Glutamatergic neuron (in vitro differentiated cells): ENCODE results near the gene FAM53A. TPM values are rescaled to one million over a fixed set of nuclear protein-coding genes. Genes with fewer than 3 reads are reported as not detected.

Source experiments
- DNase-seq: peaks from one replicate; pipeline ENCODE4 v3.0.0; 2022
- H3K27ac Mint-ChIP-seq: one replicate; pipeline ENCODE4 v1.8.0; 2020; ENCODE audit warnings: mild to moderate bottlenecking, mixed read lengths, inconsistent platforms; ENCODE audit not compliant: unreplicated experiment
- H3K27me3 Mint-ChIP-seq: one replicate; pipeline ENCODE4 v1.8.0; 2020; ENCODE audit warnings: mild to moderate bottlenecking, moderate library complexity, mixed read lengths, inconsistent platforms; ENCODE audit not compliant: unreplicated experiment
- H3K36me3 Mint-ChIP-seq: one replicate; pipeline ENCODE4 v1.8.0; 2020; ENCODE audit warnings: mild to moderate bottlenecking, mixed read lengths, inconsistent platforms; ENCODE audit not compliant: unreplicated experiment
- H3K4me1 Mint-ChIP-seq: one replicate; pipeline ENCODE4 v1.8.0; 2020; ENCODE audit warnings: mild to moderate bottlenecking, low read depth, mixed read lengths, inconsistent platforms; ENCODE audit not compliant: unreplicated experiment
- H3K4me3 Mint-ChIP-seq: one replicate; pipeline ENCODE4 v1.8.0; 2020; ENCODE audit warnings: mild to moderate bottlenecking, mixed read lengths, inconsistent platforms; ENCODE audit not compliant: unreplicated experiment
- H3K9me3 Mint-ChIP-seq: one replicate; pipeline ENCODE4 v1.8.0; 2020; ENCODE audit warnings: mild to moderate bottlenecking, moderate library complexity, mixed read lengths, inconsistent platforms; ENCODE audit not compliant: unreplicated experiment
- total RNA-seq: library from RNA; stranded (reverse); fragmentation: NEBNext Ultra II Directional; extraction: Animal tissue kit (Norgen Biotek cat#: 25700); gene quantifications from one replicate; pipeline ENCODE4 v1.2.1, GENCODE V29; 2021; ENCODE audit not compliant: unreplicated experiment
- TF ChIP-seq, protein P1 (sequence below): fragments of 200-600 bp; sonication (generic); IDR thresholded peaks from one replicate; pipeline ENCODE4 v1.5.0; 2021; ENCODE audit not compliant: partially characterized antibody, unreplicated experiment

The FAM53A gene
- total RNA-seq, 1 donor from 2014 or later = 1.1 TPM

GRCh38 chr4:1635464-1635863, 48.6 kb downstream of the FAM53A start:
- no peak for DNase-seq
- Mint-ChIP-seq H3K36me3 (peaks cover 11% of the 10 kb centered on the region), H3K9me3 (peaks cover 2% of the 10 kb centered on the region), H3K4me1 (no peaks in the 10 kb centered on the region), H3K27me3 (peaks cover 7% of the 10 kb centered on the region), H3K27ac (no peak overlapping the region), H3K4me3 (no peak overlapping the region)
- TF ChIP-seq, protein P1, sequence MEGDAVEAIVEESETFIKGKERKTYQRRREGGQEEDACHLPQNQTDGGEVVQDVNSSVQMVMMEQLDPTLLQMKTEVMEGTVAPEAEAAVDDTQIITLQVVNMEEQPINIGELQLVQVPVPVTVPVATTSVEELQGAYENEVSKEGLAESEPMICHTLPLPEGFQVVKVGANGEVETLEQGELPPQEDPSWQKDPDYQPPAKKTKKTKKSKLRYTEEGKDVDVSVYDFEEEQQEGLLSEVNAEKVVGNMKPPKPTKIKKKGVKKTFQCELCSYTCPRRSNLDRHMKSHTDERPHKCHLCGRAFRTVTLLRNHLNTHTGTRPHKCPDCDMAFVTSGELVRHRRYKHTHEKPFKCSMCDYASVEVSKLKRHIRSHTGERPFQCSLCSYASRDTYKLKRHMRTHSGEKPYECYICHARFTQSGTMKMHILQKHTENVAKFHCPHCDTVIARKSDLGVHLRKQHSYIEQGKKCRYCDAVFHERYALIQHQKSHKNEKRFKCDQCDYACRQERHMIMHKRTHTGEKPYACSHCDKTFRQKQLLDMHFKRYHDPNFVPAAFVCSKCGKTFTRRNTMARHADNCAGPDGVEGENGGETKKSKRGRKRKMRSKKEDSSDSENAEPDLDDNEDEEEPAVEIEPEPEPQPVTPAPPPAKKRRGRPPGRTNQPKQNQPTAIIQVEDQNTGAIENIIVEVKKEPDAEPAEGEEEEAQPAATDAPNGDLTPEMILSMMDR = no peak

DNA sequence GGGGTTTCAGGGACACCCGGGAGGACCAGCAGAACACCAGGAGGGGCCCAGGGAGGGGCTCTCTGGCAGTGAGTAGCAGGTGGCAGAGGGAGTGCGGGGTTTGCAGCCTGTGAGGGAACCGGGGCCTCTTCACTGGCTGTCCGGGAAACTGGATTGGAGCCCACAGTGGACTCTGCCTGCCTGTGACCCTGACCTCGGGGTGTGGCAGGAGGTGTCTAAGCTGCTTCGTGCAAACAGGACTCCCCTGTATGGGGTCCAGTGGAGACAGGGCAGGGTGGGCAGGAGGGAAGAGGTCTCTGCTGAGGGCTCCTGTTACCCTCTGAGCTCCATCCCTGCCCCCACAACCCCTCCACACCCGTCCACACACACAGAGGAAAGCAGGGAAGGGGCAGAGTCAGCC, 50.1 kb downstream of the FAM53A start:
- peaks cover 5% of the 10 kb centered on the region for H3K27me3 Mint-ChIP-seq
- H3K36me3 Mint-ChIP-seq = peaks cover 11% of the 10 kb centered on the region
- TF ChIP-seq, protein P1 = no peak
- H3K4me1 Mint-ChIP-seq = no peaks in the 10 kb centered on the region
- H3K27ac Mint-ChIP-seq = no peak overlapping the region
- no peak overlapping the region for H3K4me3 Mint-ChIP-seq
- DNase-seq = no peak
- H3K9me3 Mint-ChIP-seq = peaks cover 2% of the 10 kb centered on the region

DNA sequence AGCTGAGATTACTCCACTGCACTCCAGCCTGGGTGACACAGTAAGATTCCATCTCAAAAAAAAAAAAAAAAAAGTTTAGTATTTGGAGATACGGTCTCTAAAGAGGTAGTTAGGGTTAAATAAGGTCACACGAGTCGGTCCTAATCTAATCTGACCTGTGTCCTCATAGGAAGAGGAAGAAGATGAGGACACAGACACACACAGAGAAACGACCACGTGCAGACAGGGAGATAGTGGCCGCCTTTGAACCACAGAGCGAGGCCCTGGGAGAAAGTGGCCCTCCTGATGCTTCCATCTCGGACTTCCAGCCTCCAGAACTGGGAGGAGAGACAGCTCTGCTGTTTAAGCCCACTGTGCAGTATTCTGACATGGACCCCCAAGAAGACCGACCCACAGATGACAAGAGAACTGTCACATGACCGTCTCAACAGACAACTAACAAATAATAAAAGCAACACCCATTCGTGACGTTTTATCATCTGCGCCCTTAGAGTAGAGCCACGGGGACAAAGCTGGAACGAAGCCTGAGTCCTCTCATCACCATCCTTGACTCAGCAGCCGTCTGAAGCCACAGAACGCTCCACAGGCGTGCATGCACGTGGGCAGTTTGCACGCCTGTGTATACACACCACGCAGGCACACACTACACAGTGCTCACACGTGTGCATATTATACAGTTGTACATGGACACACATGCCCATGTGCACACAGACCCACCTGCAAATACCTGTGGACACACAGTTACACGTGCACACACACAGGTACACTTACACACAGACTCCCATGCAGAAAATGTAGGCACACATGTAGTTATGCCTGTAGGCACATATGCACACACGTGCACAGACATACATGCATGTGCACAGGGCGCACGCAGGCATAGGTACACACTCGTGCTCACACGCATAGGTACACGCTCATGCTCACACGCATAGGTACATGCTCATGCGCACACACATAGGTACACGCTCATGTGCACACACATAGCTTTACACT, 51.7 kb downstream of the FAM53A start:
- Mint-ChIP-seq H3K36me3 (peaks cover 11% of the 10 kb centered on the region), H3K27me3 (peaks cover 5% of the 10 kb centered on the region), H3K4me1 (no peaks in the 10 kb centered on the region), H3K4me3 (no peak overlapping the region), H3K27ac (no peak overlapping the region), H3K9me3 (peaks cover 2% of the 10 kb centered on the region)
- DNase-seq = no peak
- TF ChIP-seq, protein P1 = no peak

DNA sequence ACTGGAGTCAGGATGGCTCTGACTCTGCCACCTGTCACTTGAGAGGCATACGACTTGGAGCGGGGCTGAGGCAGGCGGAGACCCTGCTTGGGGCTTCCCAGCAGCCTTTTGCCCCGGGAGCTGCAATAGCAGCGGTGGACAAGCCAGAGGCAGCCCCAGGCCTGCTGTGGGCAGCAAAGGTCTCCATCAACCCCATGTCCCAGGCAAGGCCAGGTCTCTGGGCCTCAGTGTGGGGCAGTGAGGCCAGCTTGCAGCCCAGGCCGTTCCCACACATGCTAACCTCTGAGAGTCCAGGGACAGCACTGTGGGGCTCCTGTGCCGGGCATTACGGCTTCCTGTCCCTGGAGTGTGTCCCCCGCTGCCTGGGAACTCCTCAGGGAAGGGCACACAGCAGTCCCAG, 53.0 kb downstream of the FAM53A start:
- peaks cover 2% of the 10 kb centered on the region for H3K9me3 Mint-ChIP-seq
- H3K4me3 Mint-ChIP-seq = no peak overlapping the region
- H3K36me3 Mint-ChIP-seq = peaks cover 11% of the 10 kb centered on the region
- no peak overlapping the region for H3K27ac Mint-ChIP-seq
- DNase-seq = no peak
- no peaks in the 10 kb centered on the region for H3K4me1 Mint-ChIP-seq
- TF ChIP-seq, protein P1 = no peak
- peaks cover 5% of the 10 kb centered on the region for H3K27me3 Mint-ChIP-seq

DNA sequence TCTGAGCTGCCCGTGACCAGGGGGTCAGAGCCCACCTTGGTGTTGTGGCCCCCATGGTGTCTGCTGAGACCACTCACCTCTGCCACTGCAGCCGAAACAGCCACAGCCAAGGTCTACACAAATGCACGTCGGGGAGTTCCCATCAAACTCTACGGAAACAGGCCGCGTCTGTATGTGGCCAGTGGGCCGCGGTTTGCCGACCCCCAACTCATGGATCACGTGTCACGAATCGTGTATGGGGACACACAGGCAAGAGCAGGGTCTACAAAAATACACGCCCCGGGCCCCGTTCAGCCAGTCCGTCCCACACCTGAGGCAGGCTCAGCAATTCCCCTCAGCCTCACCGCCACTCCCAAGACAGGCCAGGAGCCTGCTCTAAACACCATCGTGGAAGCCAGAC, 53.8 kb downstream of the FAM53A start:
- Mint-ChIP-seq H3K4me3 (no peak overlapping the region), H3K36me3 (peaks cover 7% of the 10 kb centered on the region), H3K4me1 (no peaks in the 10 kb centered on the region), H3K9me3 (peaks cover 2% of the 10 kb centered on the region), H3K27me3 (peaks cover 2% of the 10 kb centered on the region), H3K27ac (no peak overlapping the region)
- TF ChIP-seq, protein P1 = no peak
- no peak for DNase-seq
